DOHH2 (cell line): ENCODE results near the gene PRKAG1.

ENCODE experiments used
- H3F3A ChIP-seq: fragments of 200-600 bp; sonication (generic), shearing (Covaris generic); 2 replicates; pipeline ENCODE4 v1.6.0; 2016; ENCODE audit warnings: antibody characterized with exemption, mild to moderate bottlenecking; ENCODE audit not compliant: control insufficient read depth, insufficient read depth
- H3K27ac ChIP-seq: fragments of 200-600 bp; sonication (generic); 2 replicates; pipeline ENCODE4 v1.5.1; 2014; ENCODE audit warnings: low read depth, mild to moderate bottlenecking, low read length, moderate library complexity
- H3K27me3 ChIP-seq: fragments of 200-600 bp; sonication (generic); 2 replicates; pipeline ENCODE4 v1.6.1; 2014; ENCODE audit warnings: mild to moderate bottlenecking, low read length, mixed read lengths; ENCODE audit not compliant: control insufficient read depth
- H3K36me3 ChIP-seq: fragments of 200-600 bp; sonication (generic); 2 replicates; pipeline ENCODE4 v1.6.1; 2014; ENCODE audit warnings: mild to moderate bottlenecking, low read length, moderate library complexity, mixed read lengths; ENCODE audit not compliant: control insufficient read depth
- H3K4me1 ChIP-seq: fragments of 200-600 bp; sonication (generic); 2 replicates; pipeline ENCODE4 v1.6.1; 2014; ENCODE audit warnings: mild to moderate bottlenecking, low read length, mixed read lengths; ENCODE audit not compliant: control insufficient read depth
- H3K4me2 ChIP-seq: fragments of 200-600 bp; sonication (generic); 2 replicates; pipeline ENCODE4 v1.6.0; 2014; ENCODE audit warnings: mild to moderate bottlenecking, low read length, moderate library complexity
- H3K4me3 ChIP-seq: fragments of 200-600 bp; sonication (generic); 2 replicates; pipeline ENCODE4 v1.5.1; 2014; ENCODE audit warnings: mild to moderate bottlenecking, low read length, mixed read lengths
- H3K79me2 ChIP-seq: fragments of 200-600 bp; sonication (generic); 2 replicates; pipeline ENCODE4 v1.6.1; 2014; ENCODE audit warnings: mild to moderate bottlenecking, low read length, mixed read lengths; ENCODE audit not compliant: control insufficient read depth
- H3K9me2 ChIP-seq: fragments of 200-600 bp; sonication (generic); replicated peaks from 2 replicates; pipeline ENCODE4 v1.6.1; 2014; ENCODE audit warnings: mild to moderate bottlenecking, low read length, mixed read lengths; ENCODE audit not compliant: control insufficient read depth
- H3K9me3 ChIP-seq: fragments of 200-600 bp; sonication (generic); 2 replicates; pipeline ENCODE4 v1.6.1; 2014; ENCODE audit warnings: antibody characterized with exemption, low read length, mixed read lengths; ENCODE audit not compliant: control insufficient read depth, insufficient read depth
- H4K20me1 ChIP-seq: fragments of 200-600 bp; sonication (generic); 2 replicates; pipeline ENCODE4 v1.6.0; 2014; ENCODE audit warnings: low read depth, mild to moderate bottlenecking, antibody characterized with exemption, low read length, moderate library complexity; ENCODE audit not compliant: control insufficient read depth, insufficient read depth
- EZH2phosphoT487 ChIP-seq: fragments of 200-600 bp; sonication (generic); IDR thresholded peaks from 2 replicates; pipeline ENCODE4 v1.6.1; 2017; ENCODE audit warnings: borderline replicate concordance, mild to moderate bottlenecking, antibody characterized with exemption, low read length, moderate library complexity, mixed read lengths
- TF ChIP-seq, protein P1 (sequence below): fragments of 200-600 bp; sonication (generic); IDR thresholded peaks from one replicate; pipeline ENCODE4 v1.5.1; 2014; ENCODE audit warnings: antibody characterized with exemption, mild to moderate bottlenecking, low read depth, low read length; ENCODE audit not compliant: poor library complexity, severe bottlenecking

The PRKAG1 gene

DNA sequence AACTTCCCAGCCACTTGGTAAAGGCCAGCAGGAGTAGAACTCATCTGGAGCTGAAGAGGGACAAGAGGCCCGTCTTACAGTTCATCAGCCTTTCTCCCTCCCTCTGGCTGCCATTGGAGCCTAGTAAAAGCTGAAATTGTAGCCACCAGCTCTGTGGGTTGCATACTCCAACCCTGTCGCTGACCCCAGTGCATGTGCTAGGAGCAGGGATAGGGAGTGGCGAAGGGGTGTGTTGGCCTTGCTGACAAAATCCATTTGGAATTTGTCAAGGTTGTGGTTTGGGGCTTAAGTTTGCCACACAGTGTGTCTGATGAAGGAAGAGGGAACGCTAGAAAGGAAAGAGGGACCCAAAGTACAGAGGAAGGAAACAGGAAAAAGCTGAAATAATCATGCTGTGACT lies 57.2 kb downstream of the PRKAG1 start:
- Histone ChIP-seq H3K9me2 (no peaks in the 10 kb centered on the region), H3K36me3 (no peaks in the 10 kb centered on the region; the same call in 1 of the 2 replicates), H3K4me1 (peaks cover 18% of the 10 kb centered on the region), H3K4me3 (no peak overlapping the region), H3K27ac (no peak overlapping the region), H3K4me2 (no peak overlapping the region), H4K20me1 (no peaks in the 10 kb centered on the region), H3K9me3 (no peaks in the 10 kb centered on the region), H3K79me2 (peaks cover 8% of the 10 kb centered on the region), H3F3A (0 out of 2 replicates have a peak, but pooled peaks cover 4% of the 10 kb centered on the region), H3K27me3 (no peaks in the 10 kb centered on the region)
- TF ChIP-seq, protein P1, sequence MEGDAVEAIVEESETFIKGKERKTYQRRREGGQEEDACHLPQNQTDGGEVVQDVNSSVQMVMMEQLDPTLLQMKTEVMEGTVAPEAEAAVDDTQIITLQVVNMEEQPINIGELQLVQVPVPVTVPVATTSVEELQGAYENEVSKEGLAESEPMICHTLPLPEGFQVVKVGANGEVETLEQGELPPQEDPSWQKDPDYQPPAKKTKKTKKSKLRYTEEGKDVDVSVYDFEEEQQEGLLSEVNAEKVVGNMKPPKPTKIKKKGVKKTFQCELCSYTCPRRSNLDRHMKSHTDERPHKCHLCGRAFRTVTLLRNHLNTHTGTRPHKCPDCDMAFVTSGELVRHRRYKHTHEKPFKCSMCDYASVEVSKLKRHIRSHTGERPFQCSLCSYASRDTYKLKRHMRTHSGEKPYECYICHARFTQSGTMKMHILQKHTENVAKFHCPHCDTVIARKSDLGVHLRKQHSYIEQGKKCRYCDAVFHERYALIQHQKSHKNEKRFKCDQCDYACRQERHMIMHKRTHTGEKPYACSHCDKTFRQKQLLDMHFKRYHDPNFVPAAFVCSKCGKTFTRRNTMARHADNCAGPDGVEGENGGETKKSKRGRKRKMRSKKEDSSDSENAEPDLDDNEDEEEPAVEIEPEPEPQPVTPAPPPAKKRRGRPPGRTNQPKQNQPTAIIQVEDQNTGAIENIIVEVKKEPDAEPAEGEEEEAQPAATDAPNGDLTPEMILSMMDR = no peak
- TF ChIP-seq EZH2phosphoT487 = no peak

DNA sequence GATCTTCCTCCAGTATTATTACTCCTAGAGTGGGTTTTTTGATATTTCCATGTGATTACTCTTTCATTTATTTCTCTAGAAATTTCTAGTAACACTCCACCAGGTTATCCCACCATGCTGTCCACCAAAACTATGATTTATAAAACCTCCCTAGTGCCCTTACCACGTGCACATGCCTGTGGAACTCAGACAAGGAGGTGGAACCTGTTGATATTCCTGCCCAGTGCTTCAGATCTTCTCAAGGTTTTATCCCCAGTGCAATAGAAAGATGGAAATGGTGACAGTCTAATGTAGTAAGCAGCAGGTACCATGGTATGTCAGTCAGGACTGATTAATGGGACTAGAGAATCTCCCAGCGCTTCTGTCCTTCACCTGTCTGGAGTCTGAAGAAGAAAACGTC lies 57.7 kb downstream of the PRKAG1 start:
- Histone ChIP-seq H3K9me2 (no peaks in the 10 kb centered on the region), H4K20me1 (no peaks in the 10 kb centered on the region; the same call in 1 of the 2 replicates), H3F3A (0 out of 2 replicates have a peak, but pooled peaks cover 4% of the 10 kb centered on the region), H3K27me3 (no peaks in the 10 kb centered on the region), H3K36me3 (peaks cover 3% of the 10 kb centered on the region), H3K79me2 (peaks cover 13% of the 10 kb centered on the region), H3K4me1 (peaks cover 18% of the 10 kb centered on the region), H3K27ac (no peak overlapping the region), H3K4me2 (no peak overlapping the region), H3K4me3 (no peak overlapping the region), H3K9me3 (no peaks in the 10 kb centered on the region)
- no peak for TF ChIP-seq EZH2phosphoT487
- TF ChIP-seq, protein P1 = no peak

DNA sequence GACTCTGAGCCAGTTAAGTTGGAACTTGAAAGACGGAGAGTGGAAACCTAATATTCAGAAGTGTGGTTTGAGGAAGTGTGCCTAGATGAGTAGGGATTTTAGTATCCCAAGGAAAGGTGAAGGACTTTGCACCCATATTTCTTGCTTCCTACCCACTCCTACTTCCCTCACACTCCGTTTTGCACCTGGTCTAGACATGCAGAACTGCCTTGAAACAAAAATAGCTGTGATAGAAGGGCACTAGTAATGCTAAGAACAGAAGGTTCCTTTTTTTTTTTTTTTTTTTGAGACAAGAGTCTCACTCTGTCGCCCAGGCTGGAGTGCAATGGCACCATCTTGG lies 60.6 kb downstream of the PRKAG1 start:
- H3K9me2 ChIP-seq = no peaks in the 10 kb centered on the region
- H3F3A ChIP-seq = 0 out of 2 replicates have a peak, but pooled peaks cover 4% of the 10 kb centered on the region
- peak overlapping the region; percentile 86 for H3K4me3 ChIP-seq
- no peaks in the 10 kb centered on the region for H3K9me3 ChIP-seq
- TF ChIP-seq EZH2phosphoT487 = no peak
- TF ChIP-seq, protein P1 = no peak
- H3K36me3 ChIP-seq = peaks cover 27% of the 10 kb centered on the region
- no peaks in the 10 kb centered on the region; the same call in 1 of the 2 replicates for H4K20me1 ChIP-seq
- H3K4me2 ChIP-seq = peak overlapping the region; percentile 99
- H3K4me1 ChIP-seq = peaks cover 31% of the 10 kb centered on the region
- no peaks in the 10 kb centered on the region for H3K27me3 ChIP-seq
- H3K79me2 ChIP-seq = peaks cover 41% of the 10 kb centered on the region
- H3K27ac ChIP-seq = peak overlapping the region; percentile 30
